ENCODE results near the gene AGTR1.

The AGTR1 gene

DNA sequence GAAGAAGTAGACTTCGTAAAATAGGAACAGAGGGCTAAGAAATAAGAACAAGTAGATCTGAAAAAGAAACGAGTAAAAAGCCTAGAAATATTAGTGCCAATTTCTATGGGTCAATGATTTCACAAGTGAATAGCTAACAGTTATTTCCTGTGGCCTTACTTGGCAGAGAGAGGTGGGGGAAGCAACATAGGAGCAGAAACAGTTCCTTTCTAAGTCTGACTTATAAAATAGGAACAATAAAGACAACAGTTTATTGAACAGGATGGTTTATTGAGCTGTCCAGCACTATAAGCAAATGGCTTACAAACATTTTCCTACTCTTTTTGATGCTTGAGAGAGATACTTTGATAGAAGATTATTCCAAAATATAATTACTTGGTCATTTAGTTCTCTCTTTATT is 37.9 kb downstream of the AGTR1 start:
- Histone ChIP-seq H3K9me3 (ENCODE audit: severe bottlenecking) (no peaks in the 10 kb centered on the region), H3K27me3 (ENCODE audit: insufficient read depth, low read depth, severe bottlenecking) (no peaks in the 10 kb centered on the region), H3K36me3 (no peaks in the 10 kb centered on the region), H3K27ac (no peak overlapping the region), H3K4me3 (ENCODE audit: low read depth, low read length) (no peak overlapping the region)
- DNase-seq = no peak
- TF ChIP-seq, protein P1, sequence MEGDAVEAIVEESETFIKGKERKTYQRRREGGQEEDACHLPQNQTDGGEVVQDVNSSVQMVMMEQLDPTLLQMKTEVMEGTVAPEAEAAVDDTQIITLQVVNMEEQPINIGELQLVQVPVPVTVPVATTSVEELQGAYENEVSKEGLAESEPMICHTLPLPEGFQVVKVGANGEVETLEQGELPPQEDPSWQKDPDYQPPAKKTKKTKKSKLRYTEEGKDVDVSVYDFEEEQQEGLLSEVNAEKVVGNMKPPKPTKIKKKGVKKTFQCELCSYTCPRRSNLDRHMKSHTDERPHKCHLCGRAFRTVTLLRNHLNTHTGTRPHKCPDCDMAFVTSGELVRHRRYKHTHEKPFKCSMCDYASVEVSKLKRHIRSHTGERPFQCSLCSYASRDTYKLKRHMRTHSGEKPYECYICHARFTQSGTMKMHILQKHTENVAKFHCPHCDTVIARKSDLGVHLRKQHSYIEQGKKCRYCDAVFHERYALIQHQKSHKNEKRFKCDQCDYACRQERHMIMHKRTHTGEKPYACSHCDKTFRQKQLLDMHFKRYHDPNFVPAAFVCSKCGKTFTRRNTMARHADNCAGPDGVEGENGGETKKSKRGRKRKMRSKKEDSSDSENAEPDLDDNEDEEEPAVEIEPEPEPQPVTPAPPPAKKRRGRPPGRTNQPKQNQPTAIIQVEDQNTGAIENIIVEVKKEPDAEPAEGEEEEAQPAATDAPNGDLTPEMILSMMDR (IDR thresholded peaks at IDR 0.05; ENCODE audit: low read depth, low read length) = no peak

DNA sequence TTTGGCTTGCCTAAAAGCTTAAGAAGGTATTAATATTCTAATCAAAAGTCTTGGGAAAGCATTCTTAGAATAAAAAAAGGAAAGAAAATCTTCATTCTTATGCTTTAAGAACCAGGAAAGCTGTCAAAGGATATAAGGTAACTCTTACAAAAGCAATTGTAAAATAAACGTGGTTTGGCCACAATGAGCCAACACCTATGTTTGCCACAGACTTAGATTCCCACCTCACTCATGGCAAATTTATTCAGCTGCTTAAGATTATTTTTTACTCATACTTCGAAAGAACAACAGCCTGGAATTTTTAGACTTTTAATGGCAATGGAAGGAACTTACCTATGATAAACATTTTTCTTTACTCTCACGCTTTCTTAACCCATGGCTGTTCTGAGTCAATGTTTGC is 38.4 kb downstream of the AGTR1 start:
- no peaks in the 10 kb centered on the region for H3K27me3 ChIP-seq (ENCODE audit: insufficient read depth, low read depth, severe bottlenecking)
- no peak for DNase-seq
- no peaks in the 10 kb centered on the region for H3K9me3 ChIP-seq (ENCODE audit: severe bottlenecking)
- no peak overlapping the region for H3K27ac ChIP-seq
- TF ChIP-seq, protein P1 (IDR thresholded peaks at IDR 0.05; ENCODE audit: low read depth, low read length) = no peak
- no peaks in the 10 kb centered on the region for H3K36me3 ChIP-seq
- H3K4me3 ChIP-seq (ENCODE audit: low read depth, low read length) = no peak overlapping the region

DNA sequence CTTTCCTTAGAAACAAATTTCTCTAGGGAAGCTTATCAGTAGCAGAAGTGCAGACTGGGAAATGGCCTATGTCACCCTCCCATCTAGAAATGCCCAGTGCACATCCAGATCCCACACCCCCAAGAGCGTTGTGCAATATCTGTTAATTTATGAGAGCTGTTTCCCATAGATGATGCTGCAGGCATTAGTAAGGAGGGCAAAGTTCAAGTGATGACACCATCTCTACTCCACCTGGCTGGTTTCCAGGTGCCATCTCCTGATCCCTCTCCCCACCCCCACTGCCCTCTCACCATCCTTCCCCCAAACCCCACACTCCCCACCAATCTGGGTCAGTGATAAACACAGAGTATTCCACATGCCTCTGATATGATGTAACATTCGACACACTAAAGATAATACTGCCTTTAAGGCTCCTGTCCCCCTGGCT is 39.4 kb downstream of the AGTR1 start:
- no peaks in the 10 kb centered on the region for H3K36me3 ChIP-seq
- H3K4me3 ChIP-seq (ENCODE audit: low read depth, low read length) = no peak overlapping the region
- DNase-seq = no peak
- TF ChIP-seq, protein P1 (IDR thresholded peaks at IDR 0.05; ENCODE audit: low read depth, low read length) = no peak
- no peak overlapping the region for H3K27ac ChIP-seq
- H3K9me3 ChIP-seq (ENCODE audit: severe bottlenecking) = no peaks in the 10 kb centered on the region
- H3K27me3 ChIP-seq (ENCODE audit: insufficient read depth, low read depth, severe bottlenecking) = no peaks in the 10 kb centered on the region

DNA sequence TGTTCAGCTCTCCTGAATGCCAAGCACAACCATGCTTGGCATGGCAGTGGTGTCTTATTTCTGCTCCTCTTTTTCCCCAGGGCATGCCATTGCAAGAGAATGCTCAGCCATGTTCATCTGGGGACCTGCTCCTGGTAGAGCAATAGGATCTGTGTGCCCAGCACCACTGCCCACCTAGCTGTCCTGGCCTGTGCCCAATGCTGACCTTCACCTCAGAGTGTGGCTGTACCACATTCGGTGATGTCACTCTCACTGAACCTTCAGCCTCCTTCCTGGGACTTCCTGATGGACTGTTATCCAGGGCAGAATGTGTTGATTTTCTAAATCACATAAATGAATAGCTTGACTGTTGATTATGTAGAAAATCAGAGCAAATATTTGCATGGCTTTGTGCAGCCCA is 42.0 kb downstream of the AGTR1 start:
- no peaks in the 10 kb centered on the region for H3K36me3 ChIP-seq
- TF ChIP-seq, protein P1 (IDR thresholded peaks at IDR 0.05; ENCODE audit: low read depth, low read length) = no peak
- H3K4me3 ChIP-seq (ENCODE audit: low read depth, low read length) = no peak overlapping the region
- no peaks in the 10 kb centered on the region for H3K9me3 ChIP-seq (ENCODE audit: severe bottlenecking)
- H3K27ac ChIP-seq = no peak overlapping the region
- DNase-seq = no peak
- no peaks in the 10 kb centered on the region for H3K27me3 ChIP-seq (ENCODE audit: insufficient read depth, low read depth, severe bottlenecking)

DNA sequence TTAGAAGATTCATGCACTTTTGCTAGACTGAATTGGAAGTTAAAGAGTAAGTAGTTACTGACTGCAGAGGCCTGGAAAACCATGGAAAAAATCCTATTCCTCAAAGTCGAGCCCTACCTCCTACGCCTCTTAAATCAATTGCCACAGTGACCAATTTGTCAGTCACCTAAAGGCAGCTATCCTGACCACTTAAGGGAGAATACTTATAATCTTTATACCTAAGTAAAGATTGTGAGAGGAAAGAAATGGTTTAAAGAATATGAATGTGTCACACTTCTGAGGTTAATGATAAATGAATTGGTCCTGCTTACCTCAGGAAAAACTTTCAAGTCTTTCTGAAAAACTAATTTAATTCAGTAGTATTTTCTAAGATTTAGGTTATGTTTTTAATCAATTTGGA is 42.6 kb downstream of the AGTR1 start:
- no peak for DNase-seq
- Histone ChIP-seq H3K4me3 (ENCODE audit: low read depth, low read length) (no peak overlapping the region), H3K9me3 (ENCODE audit: severe bottlenecking) (no peaks in the 10 kb centered on the region), H3K36me3 (no peaks in the 10 kb centered on the region), H3K27me3 (ENCODE audit: insufficient read depth, low read depth, severe bottlenecking) (no peaks in the 10 kb centered on the region), H3K27ac (no peak overlapping the region)
- TF ChIP-seq, protein P1 (IDR thresholded peaks at IDR 0.05; ENCODE audit: low read depth, low read length) = no peak

DNA sequence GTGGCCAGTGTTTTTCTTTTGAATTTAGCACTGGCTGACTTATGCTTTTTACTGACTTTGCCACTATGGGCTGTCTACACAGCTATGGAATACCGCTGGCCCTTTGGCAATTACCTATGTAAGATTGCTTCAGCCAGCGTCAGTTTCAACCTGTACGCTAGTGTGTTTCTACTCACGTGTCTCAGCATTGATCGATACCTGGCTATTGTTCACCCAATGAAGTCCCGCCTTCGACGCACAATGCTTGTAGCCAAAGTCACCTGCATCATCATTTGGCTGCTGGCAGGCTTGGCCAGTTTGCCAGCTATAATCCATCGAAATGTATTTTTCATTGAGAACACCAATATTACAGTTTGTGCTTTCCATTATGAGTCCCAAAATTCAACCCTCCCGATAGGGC is 43.5 kb downstream of the AGTR1 start:
- Histone ChIP-seq H3K9me3 (ENCODE audit: severe bottlenecking) (no peaks in the 10 kb centered on the region), H3K27ac (no peak overlapping the region), H3K27me3 (ENCODE audit: insufficient read depth, low read depth, severe bottlenecking) (no peaks in the 10 kb centered on the region), H3K4me3 (ENCODE audit: low read depth, low read length) (no peak overlapping the region), H3K36me3 (no peaks in the 10 kb centered on the region)
- no peak for DNase-seq
- TF ChIP-seq, protein P1 (IDR thresholded peaks at IDR 0.05; ENCODE audit: low read depth, low read length) = no peak

Measured in WERI-Rb-1 (cell line).